Activated CD4-positive, alpha-beta memory T cell treated with anti-CD3 and anti-CD28 coated beads for 36 hours (primary cell): ENCODE data around the gene SPARCL1. TPM values are rescaled to one million over a fixed set of nuclear protein-coding genes. Genes with fewer than 3 reads are reported as not detected.
"Not testable (repeated sequence)": the region's sequence is repeated elsewhere in the genome, so short reads cannot be mapped to it uniquely, and the experiment has no call there.

Source experiments
- CTCF ChIA-PET: fragments of 350-600 bp; sonication (Branson Sonifier 250); formaldehyde crosslinking; loops from one replicate; lab custom pipeline; 2021; ENCODE audit warnings: antibody characterized with exemption, inconsistent platforms; lab: Charles Lee
- POLR2A ChIA-PET: fragments of 350-600 bp; sonication (Branson Sonifier 250); formaldehyde crosslinking; loops from one replicate; lab custom pipeline; 2021; ENCODE audit warnings: antibody characterized with exemption; lab: Charles Lee
- DNase-seq: peaks from one replicate; pipeline ENCODE4 v3.0.0-alpha.2; 2020
- H3K27ac Mint-ChIP-seq: one replicate; pipeline ENCODE4 v1.8.0; 2021; ENCODE audit warnings: mixed read lengths
- H3K27me3 Mint-ChIP-seq: one replicate; pipeline ENCODE4 v1.8.0; 2021; ENCODE audit warnings: mixed read lengths
- H3K36me3 Mint-ChIP-seq: one replicate; pipeline ENCODE4 v1.8.0; 2021; ENCODE audit warnings: mixed read lengths
- H3K4me1 Mint-ChIP-seq: one replicate; pipeline ENCODE4 v1.8.0; 2021; ENCODE audit warnings: low read depth, mixed read lengths
- H3K4me3 Mint-ChIP-seq: one replicate; pipeline ENCODE4 v1.8.0; 2021; ENCODE audit warnings: mild to moderate bottlenecking, mixed read lengths
- H3K9me3 Mint-ChIP-seq: one replicate; pipeline ENCODE4 v1.8.0; 2021; ENCODE audit warnings: mixed read lengths
- intact Hi-C: fragments of 100-400 bp; cut with micrococcal nuclease; formaldehyde crosslinking; loops from one replicate; pipeline ENCODE4 v1.15.1; 2023
- total RNA-seq, 2 experiments: library from RNA; stranded (reverse); gene quantifications; one replicate each; pipeline ENCODE4 v1.2.3, GENCODE V29; 2021

The SPARCL1 gene
- total RNA-seq, 2 experiments from 2014 or later, result not detected

DNA sequence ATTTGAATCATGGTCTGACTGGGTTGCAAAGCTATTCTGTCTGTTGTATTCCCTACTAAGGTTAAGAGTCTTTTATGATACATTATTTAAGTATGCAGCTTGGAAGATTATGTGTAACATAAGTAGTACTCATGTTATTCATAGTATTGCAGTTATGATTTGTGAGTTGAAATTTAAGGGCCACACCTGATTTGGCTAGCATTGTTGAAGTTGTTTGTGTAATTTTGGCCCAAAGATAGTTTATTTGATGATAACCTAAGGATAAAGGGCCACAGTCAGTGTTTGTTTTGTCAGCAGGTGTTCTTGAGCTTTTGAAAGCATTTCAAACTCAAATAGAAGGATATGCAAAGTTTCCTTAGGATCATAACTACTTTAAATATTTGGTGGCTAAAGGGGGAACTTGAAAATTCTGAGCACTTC lies 67.9 kb downstream of the SPARCL1 start:
- no peak for DNase-seq
- Mint-ChIP-seq H3K4me1 (no peaks in the 10 kb centered on the region), H3K9me3 (no peaks in the 10 kb centered on the region), H3K27me3 (no peaks in the 10 kb centered on the region), H3K27ac (no peak overlapping the region), H3K4me3 (no peak overlapping the region), H3K36me3 (peaks cover 16% of the 10 kb centered on the region)
- intact Hi-C loops, result loop anchor here (10.0 kb wide), 1 partner anchor 226 kb away; no protein-coding TSS in a partner anchor
- CTCF ChIA-PET, result interaction anchor here (1.6 kb wide), 1 partner anchor 86 kb away, joined by 4 read pairs; no protein-coding TSS in a partner anchor
- POLR2A ChIA-PET, result no interaction called here

DNA sequence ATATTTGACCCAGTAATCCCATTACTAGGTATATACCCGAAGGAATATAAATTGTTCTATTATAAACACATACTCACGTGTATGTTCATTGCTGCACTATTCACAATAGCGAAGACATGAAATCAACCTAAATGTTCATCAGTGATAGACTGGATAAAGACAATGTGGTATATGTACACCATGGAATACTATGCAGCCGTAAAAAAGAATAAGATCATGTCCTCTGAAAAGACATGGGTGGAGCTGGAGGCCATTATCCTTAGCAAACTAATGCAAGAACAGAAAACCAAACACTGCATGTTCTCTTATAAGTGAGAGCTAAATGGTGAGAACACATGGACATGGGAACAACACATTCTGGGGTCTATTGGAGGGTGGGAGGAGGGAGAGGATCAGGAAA lies 70.3 kb downstream of the SPARCL1 start:
- intact Hi-C loops, result no loop called here
- CTCF ChIA-PET, result interaction anchor here (1.6 kb wide), 1 partner anchor 83 kb away, joined by 3 read pairs; no protein-coding TSS in a partner anchor
- no peak overlapping the region for H3K27ac Mint-ChIP-seq
- H3K4me3 Mint-ChIP-seq, result no peak overlapping the region
- H3K36me3 Mint-ChIP-seq, result peaks cover 29% of the 10 kb centered on the region
- no peaks in the 10 kb centered on the region for H3K4me1 Mint-ChIP-seq
- DNase-seq, result no peak
- H3K9me3 Mint-ChIP-seq, result no peaks in the 10 kb centered on the region
- no peaks in the 10 kb centered on the region for H3K27me3 Mint-ChIP-seq
- POLR2A ChIA-PET, result no interaction called here

DNA sequence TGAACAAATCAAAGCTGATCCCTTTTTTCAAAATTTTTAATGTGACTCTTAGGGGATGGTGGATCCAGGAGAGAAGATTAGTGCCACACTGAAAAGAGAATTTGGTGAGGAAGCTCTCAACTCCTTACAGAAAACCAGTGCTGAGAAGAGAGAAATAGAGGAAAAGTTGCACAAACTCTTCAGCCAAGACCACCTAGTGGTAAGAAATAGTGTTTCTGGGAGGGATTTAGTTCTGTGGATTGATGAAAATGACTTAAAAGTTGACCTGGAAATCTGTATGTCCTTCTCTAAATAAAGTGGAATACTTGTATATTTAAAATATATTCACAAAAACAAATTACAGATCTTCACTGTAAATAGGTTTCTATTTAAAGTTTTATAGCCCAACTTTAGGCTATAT lies 77.6 kb downstream of the SPARCL1 start:
- ChIA-PET POLR2A (no interaction called here), CTCF (interaction anchor here (1.8 kb wide), 1 partner anchor 76 kb away, joined by 5 read pairs; no protein-coding TSS in a partner anchor)
- H3K36me3 Mint-ChIP-seq, result peaks cover 30% of the 10 kb centered on the region
- H3K4me1 Mint-ChIP-seq, result no peaks in the 10 kb centered on the region
- H3K27me3 Mint-ChIP-seq, result no peaks in the 10 kb centered on the region
- H3K27ac Mint-ChIP-seq, result no peak overlapping the region
- no peaks in the 10 kb centered on the region for H3K9me3 Mint-ChIP-seq
- H3K4me3 Mint-ChIP-seq, result no peak overlapping the region
- DNase-seq, result no peak
- intact Hi-C loops, result no loop called here

DNA sequence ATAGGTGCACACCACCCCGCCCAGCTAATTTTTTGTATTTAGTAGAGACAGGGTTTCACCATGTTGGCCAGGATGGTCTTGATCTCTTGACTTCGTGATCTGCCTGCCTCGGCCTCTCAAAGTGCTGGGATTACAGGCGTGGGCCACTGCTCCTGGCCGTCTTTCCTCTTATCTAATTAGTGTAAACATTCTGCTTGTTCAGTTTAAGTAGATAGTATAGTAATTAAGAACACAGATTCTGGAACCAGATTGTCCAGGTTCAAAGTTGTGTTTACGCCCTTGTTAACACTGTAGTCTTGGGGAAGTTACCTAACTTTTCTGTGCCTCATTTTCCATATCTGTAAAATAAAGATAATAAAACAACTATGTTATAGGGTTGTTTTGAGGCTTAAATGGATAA lies 82.8 kb downstream of the SPARCL1 start:
- intact Hi-C loops, POLR2A ChIA-PET, H3K9me3 Mint-ChIP-seq: not testable (repeated sequence)

DNA sequence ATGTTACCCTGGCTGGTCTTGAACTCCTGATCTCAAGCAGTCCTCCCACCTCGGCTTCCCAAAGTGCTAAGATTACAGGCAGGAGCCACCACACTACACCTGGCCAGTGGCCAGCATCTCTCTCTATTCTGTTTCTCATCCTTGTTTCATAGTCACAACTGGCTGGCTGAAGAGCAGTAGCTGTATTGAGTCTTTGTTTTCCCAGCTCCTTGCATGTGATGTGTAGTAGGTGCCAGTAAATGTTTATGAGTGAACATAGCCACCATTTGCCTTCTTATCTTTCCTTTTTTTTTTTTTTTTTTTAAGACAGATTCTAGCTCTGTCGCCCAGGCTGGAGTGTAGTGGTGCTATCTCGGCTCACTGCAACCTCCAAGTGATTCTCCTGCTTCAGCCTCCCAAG lies 83.2 kb downstream of the SPARCL1 start:
- H3K27me3 Mint-ChIP-seq, result no peaks in the 10 kb centered on the region
- no peak overlapping the region for H3K4me3 Mint-ChIP-seq
- no peak overlapping the region for H3K27ac Mint-ChIP-seq
- DNase-seq, result no peak
- intact Hi-C loops, result no loop called here
- CTCF ChIA-PET, result interaction anchor here (0.7 kb wide), 1 partner anchor 83 kb away, joined by 3 read pairs; no protein-coding TSS in a partner anchor
- no peaks in the 10 kb centered on the region for H3K9me3 Mint-ChIP-seq
- H3K36me3 Mint-ChIP-seq, result peaks cover 31% of the 10 kb centered on the region
- H3K4me1 Mint-ChIP-seq, result no peaks in the 10 kb centered on the region
- POLR2A ChIA-PET, result no interaction called here

More for the DNA sequence above, 82.8 kb downstream of the SPARCL1 start:
- CTCF ChIA-PET, result interaction anchor here (0.7 kb wide), 1 partner anchor 82 kb away, joined by 3 read pairs; no protein-coding TSS in a partner anchor
- DNase-seq, H3K4me1 Mint-ChIP-seq, H3K27ac Mint-ChIP-seq, H3K4me3 Mint-ChIP-seq, H3K27me3 Mint-ChIP-seq: not testable (repeated sequence)
- H3K36me3 Mint-ChIP-seq, result peaks cover 33% of the 10 kb centered on the region

DNA sequence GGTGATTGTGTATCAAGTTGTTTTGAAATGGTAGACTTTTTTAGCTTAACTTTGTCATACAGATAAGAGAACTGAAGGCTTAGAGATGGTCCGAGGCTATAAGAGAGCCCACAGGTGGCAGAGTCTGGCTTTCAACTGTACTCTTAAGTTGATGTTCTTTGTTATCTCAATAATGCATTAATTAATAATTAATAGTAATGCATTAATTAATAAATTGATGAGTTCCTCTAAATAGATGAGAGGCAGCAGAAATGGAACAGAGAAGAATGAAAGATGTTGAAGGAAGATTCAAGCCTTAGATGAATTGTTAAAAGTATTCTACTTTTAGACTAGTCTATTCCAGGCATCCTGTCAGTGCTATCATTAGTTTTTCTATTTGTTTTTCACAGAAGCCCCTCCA lies 84.4 kb downstream of the SPARCL1 start:
- peaks cover 28% of the 10 kb centered on the region for H3K36me3 Mint-ChIP-seq
- intact Hi-C loops, result no loop called here
- DNase-seq, result no peak
- H3K27ac Mint-ChIP-seq, result no peak overlapping the region
- no peaks in the 10 kb centered on the region for H3K9me3 Mint-ChIP-seq
- H3K27me3 Mint-ChIP-seq, result no peaks in the 10 kb centered on the region
- no peak overlapping the region for H3K4me3 Mint-ChIP-seq
- ChIA-PET POLR2A (no interaction called here), CTCF (interaction anchor here (1.7 kb wide), 1 partner anchor 69 kb away, joined by 4 read pairs; no protein-coding TSS in a partner anchor)
- H3K4me1 Mint-ChIP-seq, result no peaks in the 10 kb centered on the region

DNA sequence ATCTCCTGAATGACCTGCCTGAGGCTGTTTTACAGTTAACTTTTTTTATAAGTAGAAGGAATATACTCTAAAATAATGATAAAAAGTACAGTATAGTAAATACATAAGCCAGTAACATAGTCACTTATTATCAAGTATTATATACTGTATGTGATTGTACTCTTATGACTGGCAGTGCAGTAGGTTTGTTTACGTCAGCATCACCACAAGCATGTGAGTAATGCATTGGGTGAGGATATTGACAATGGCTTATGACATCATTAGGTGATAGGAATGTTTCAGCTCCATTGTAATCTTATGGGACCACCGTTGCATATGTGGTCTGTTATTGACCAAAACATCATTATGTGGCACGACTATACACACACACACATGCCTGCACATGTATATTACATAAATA lies 86.3 kb downstream of the SPARCL1 start:
- Mint-ChIP-seq H3K27me3 (no peaks in the 10 kb centered on the region), H3K9me3 (no peaks in the 10 kb centered on the region), H3K4me1 (no peaks in the 10 kb centered on the region), H3K36me3 (peaks cover 33% of the 10 kb centered on the region), H3K27ac (no peak overlapping the region), H3K4me3 (no peak overlapping the region)
- no peak for DNase-seq
- CTCF ChIA-PET, result interaction anchor here (1.0 kb wide), 1 partner anchor 23 kb away, joined by 3 read pairs; no protein-coding TSS in a partner anchor
- POLR2A ChIA-PET, result no interaction called here
- intact Hi-C loops, result no loop called here

DNA sequence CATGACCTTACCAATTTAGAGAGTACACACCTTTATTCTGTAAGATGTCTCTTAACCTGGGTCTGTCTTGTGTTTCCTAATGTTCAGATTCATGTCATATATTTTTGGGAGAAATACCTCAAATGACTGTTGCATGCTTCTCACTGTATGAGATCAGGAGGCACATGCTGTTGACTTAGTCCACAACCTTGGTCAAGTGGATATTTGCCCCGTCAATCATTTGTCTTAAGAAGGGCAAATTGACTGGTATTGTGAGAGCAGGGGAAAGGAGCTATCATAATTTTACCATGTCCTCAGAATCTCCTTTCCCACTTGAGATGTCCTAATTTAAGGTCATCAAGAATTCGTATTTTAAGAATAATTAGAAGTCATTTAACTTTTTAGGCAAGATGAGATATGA lies 95.8 kb downstream of the SPARCL1 start:
- peaks cover 26% of the 10 kb centered on the region for H3K4me1 Mint-ChIP-seq
- no peaks in the 10 kb centered on the region for H3K9me3 Mint-ChIP-seq
- H3K4me3 Mint-ChIP-seq, result no peak overlapping the region
- H3K27me3 Mint-ChIP-seq, result no peaks in the 10 kb centered on the region
- CTCF ChIA-PET, result no interaction called here
- H3K27ac Mint-ChIP-seq, result no peak overlapping the region
- peaks cover 10% of the 10 kb centered on the region for H3K36me3 Mint-ChIP-seq
- POLR2A ChIA-PET, result no interaction called here
- no peak for DNase-seq
- intact Hi-C loops, result no loop called here

DNA sequence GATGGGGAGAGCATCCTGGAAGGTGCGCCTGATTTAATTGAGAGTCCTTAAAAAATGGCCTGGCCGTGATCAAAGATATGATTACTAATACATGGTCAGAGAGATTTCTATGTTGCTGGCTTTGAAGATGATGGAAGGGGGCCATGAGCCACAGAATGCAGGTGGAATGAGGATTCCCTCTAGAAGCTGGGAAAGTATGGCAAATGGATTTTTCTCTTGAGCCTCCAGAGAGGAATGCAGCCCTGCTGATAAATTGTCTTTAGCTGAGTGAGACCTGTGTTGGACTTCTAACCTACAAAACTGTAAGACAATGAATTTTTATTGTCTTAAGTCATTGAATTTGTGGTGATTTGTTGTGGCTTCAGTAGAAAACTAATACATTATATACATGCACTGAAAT lies 99.1 kb downstream of the SPARCL1 start:
- H3K36me3 Mint-ChIP-seq, result no peaks in the 10 kb centered on the region
- no peaks in the 10 kb centered on the region for H3K9me3 Mint-ChIP-seq
- POLR2A ChIA-PET, result no interaction called here
- peaks cover 43% of the 10 kb centered on the region for H3K4me1 Mint-ChIP-seq
- H3K27me3 Mint-ChIP-seq, result no peaks in the 10 kb centered on the region
- H3K27ac Mint-ChIP-seq, result no peak overlapping the region
- H3K4me3 Mint-ChIP-seq, result no peak overlapping the region
- DNase-seq, result no peak
- intact Hi-C loops, result no loop called here
- CTCF ChIA-PET, result no interaction called here

DNA sequence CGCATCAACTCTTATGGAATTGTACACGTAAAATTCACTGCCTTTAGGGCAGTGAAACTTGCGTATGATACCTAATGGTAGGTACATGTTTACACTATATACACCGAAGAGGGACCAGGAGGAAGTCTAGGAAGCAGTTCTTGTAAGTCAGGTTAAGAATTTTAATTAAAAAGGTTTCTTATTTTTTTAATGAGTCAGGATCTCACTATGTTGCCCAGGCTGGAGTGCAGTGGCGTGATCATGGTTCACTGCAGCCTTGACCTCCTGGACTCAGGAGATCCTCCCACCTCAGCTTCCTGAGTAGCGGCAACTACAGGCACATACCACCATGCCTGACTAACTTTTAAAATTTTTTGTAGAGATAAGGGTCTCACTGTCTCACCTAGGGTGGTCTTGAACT lies 100.2 kb downstream of the SPARCL1 start:
- Mint-ChIP-seq H3K27ac (no peak overlapping the region), H3K9me3 (no peaks in the 10 kb centered on the region), H3K4me3 (no peak overlapping the region), H3K27me3 (no peaks in the 10 kb centered on the region), H3K36me3 (no peaks in the 10 kb centered on the region), H3K4me1 (peaks cover 49% of the 10 kb centered on the region)
- ChIA-PET CTCF (interaction anchor here (0.8 kb wide), 1 partner anchor 53 kb away, joined by 3 read pairs; no protein-coding TSS in a partner anchor), POLR2A (no interaction called here)
- intact Hi-C loops, result no loop called here
- DNase-seq, result no peak

DNA sequence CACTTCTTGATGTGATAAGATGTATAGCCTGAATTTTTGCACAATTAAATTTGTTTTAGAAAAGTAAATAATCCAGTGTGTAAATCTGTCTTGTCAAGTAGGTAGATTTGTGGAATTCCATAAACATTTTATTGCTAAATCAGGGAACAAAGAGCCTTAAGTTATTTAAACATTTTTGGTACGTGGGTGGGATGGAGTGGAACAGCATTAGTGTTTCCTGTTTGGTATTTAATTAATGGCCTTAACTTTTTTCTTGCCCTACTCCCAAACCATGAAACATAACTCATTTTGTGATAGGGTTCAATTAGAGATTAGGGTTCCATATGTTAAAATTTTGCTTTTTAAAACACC lies 101.7 kb downstream of the SPARCL1 start:
- H3K9me3 Mint-ChIP-seq, result no peaks in the 10 kb centered on the region
- intact Hi-C loops, result no loop called here
- no peaks in the 10 kb centered on the region for H3K27me3 Mint-ChIP-seq
- H3K4me3 Mint-ChIP-seq, result no peak overlapping the region
- peaks cover 47% of the 10 kb centered on the region for H3K4me1 Mint-ChIP-seq
- H3K27ac Mint-ChIP-seq, result no peak overlapping the region
- no peak for DNase-seq
- POLR2A ChIA-PET, result no interaction called here
- H3K36me3 Mint-ChIP-seq, result no peaks in the 10 kb centered on the region
- CTCF ChIA-PET, result no interaction called here

DNA sequence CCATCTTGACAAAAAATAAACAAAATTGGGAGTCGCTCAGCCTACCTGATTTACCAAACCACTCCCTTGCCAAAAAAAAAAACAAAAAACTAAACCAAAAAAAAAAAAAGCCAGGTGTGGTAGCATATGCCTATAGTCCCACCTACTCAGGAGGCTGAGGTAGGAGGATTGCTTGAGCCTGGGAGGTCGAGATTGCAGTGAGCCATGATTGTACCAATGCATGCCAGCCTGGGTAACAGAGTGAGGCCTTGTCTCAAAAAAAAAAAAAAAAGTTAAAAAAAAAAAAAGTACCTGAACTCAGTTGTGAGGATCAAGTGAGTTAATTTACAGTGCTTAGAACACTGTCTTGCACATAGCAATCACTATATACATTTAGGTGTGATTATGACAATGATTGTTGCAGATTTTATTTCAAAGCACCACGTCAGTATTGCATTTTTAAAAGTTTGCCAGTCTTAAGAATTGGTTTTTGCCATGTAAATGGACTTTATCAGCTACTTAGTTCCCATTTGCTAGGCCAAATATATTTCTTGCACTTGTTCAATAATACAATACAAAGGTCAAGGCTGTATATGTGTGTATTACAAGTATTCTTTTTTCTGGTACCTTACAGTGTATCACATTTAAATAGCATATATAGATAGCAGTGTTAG lies 102.2 kb downstream of the SPARCL1 start:
- intact Hi-C loops, result no loop called here
- Mint-ChIP-seq H3K4me3 (no peak overlapping the region), H3K9me3 (no peaks in the 10 kb centered on the region), H3K27ac (no peak overlapping the region), H3K27me3 (no peaks in the 10 kb centered on the region), H3K36me3 (no peaks in the 10 kb centered on the region), H3K4me1 (peaks cover 44% of the 10 kb centered on the region)
- CTCF ChIA-PET, result no interaction called here
- no peak for DNase-seq
- POLR2A ChIA-PET, result no interaction called here

DNA sequence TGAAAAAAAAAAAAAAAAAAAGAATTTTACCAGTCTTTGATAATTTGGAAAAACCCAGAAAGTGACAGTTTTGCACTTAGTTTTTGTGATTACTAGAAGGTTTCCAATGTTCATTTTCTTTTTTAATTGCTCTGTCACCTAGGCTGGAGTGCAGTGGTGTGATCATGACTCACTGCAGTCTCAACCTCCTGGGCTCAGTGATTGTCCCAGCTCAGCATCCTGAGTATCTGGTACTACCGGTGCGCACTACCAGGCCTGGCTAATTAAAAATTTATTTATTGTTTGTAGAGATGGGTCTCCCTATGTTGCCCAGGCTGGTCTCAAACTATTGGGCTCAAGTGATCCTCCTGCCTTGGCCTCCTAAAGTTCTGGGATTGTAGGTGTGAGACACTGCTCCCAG lies 103.5 kb downstream of the SPARCL1 start:
- Mint-ChIP-seq H3K9me3 (no peaks in the 10 kb centered on the region), H3K27me3 (no peaks in the 10 kb centered on the region), H3K36me3 (no peaks in the 10 kb centered on the region), H3K27ac (no peak overlapping the region), H3K4me3 (no peak overlapping the region), H3K4me1 (peaks cover 46% of the 10 kb centered on the region)
- POLR2A ChIA-PET, result no interaction called here
- CTCF ChIA-PET, result interaction anchor here (1.1 kb wide), 2 partner anchors 33 to 786 kb away, joined by 3 to 4 read pairs; no protein-coding TSS in a partner anchor
- intact Hi-C loops, result no loop called here
- DNase-seq, result no peak
